IMR-90 (cell line): ENCODE measurements around the gene SLC35F1. TPM values are rescaled to one million over a fixed set of nuclear protein-coding genes. Genes with fewer than 3 reads are reported as not detected.

Source experiments
- ATAC-seq: fragments of 200-7000 bp; cut with Tn5 transposase; 2 replicates; pipeline ENCODE4 v1.9.1; 2020; ENCODE audit warnings: low read depth, mild to moderate bottlenecking, moderate library complexity
- BruUV-seq: library from RNA; stranded (reverse); fragments of 400-500 nt; replicated peaks from 2 replicates; lab custom pipeline; 2021; lab: Mats Ljungman, UMichigan
- CTCF ChIA-PET: fragments of 300-600 bp; formaldehyde crosslinking; extraction: SDS; loops from one replicate; lab custom pipeline; 2021; ENCODE audit warnings: antibody characterized with exemption; lab: Yijun Ruan, JAX
- POLR2A ChIA-PET: fragments of 300-600 bp; sonication (Branson Sonifier 250); formaldehyde crosslinking; loops from one replicate; lab custom pipeline; 2022; ENCODE audit warnings: antibody characterized with exemption; ENCODE audit not compliant: unreplicated experiment; lab: Charles Lee
- DNase-seq: peaks from one replicate; pipeline ENCODE4 v3.0.0; 2013
- H2AFZ ChIP-seq: replicated peaks from 2 replicates; pipeline ENCODE3; 2013; ENCODE audit warnings: low read length, mild to moderate bottlenecking; ENCODE audit not compliant: poor library complexity
- H2AK5ac ChIP-seq: 2 replicates; pipeline ENCODE4 v1.6.1; 2013; ENCODE audit warnings: low read depth, low read length, inconsistent platforms
- H2AK9ac ChIP-seq: replicated peaks from 2 replicates; pipeline ENCODE3; 2013; ENCODE audit warnings: mild to moderate bottlenecking, low read depth, low read length, moderate library complexity; ENCODE audit not compliant: poor library complexity
- H2BK120ac ChIP-seq: 2 replicates; pipeline ENCODE4 v1.6.1; 2013; ENCODE audit warnings: low read depth, low read length, inconsistent platforms
- H2BK15ac ChIP-seq: 3 replicates; pipeline ENCODE4 v1.6.1; 2013; ENCODE audit warnings: low read depth, low read length, inconsistent platforms
- H2BK20ac ChIP-seq: 2 replicates; pipeline ENCODE4 v1.6.1; 2013; ENCODE audit warnings: low read depth, mild to moderate bottlenecking, inconsistent platforms, low read length, moderate library complexity
- H2BK5ac ChIP-seq: 2 replicates; pipeline ENCODE4 v1.6.1; 2013; ENCODE audit warnings: mild to moderate bottlenecking, low read depth, low read length, inconsistent platforms; ENCODE audit not compliant: poor library complexity, severe bottlenecking
- H3K14ac ChIP-seq: replicated peaks from 2 replicates; pipeline ENCODE4 v1.6.1; 2013; ENCODE audit warnings: low read depth, low read length, inconsistent platforms
- H3K18ac ChIP-seq: 2 replicates; pipeline ENCODE4 v1.6.1; 2013; ENCODE audit warnings: low read depth, low read length, control low read depth
- H3K23ac ChIP-seq: 2 replicates; pipeline ENCODE4 v1.6.1; 2013; ENCODE audit warnings: low read depth, low read length, inconsistent platforms
- H3K27ac ChIP-seq: 2 replicates; pipeline ENCODE4 v1.5.1; 2013; ENCODE audit warnings: mild to moderate bottlenecking, control low read depth, low read length; ENCODE audit not compliant: insufficient read depth
- H3K27me3 ChIP-seq: 2 replicates; pipeline ENCODE4 v1.6.1; 2013; ENCODE audit warnings: low read length; ENCODE audit not compliant: control insufficient read depth, insufficient read depth
- H3K36me3 ChIP-seq: 2 replicates; pipeline ENCODE4 v1.6.1; 2013; ENCODE audit warnings: low read length, mixed read lengths; ENCODE audit not compliant: control insufficient read depth, insufficient read depth
- H3K4ac ChIP-seq: 2 replicates; pipeline ENCODE4 v1.6.1; 2013; ENCODE audit warnings: low read depth, low read length, inconsistent platforms
- H3K4me1 ChIP-seq: 2 replicates; pipeline ENCODE4 v1.6.1; 2013; ENCODE audit warnings: low read length, mixed read lengths; ENCODE audit not compliant: control insufficient read depth, insufficient read depth
- H3K4me2 ChIP-seq: 2 replicates; pipeline ENCODE4 v1.6.1; 2013; ENCODE audit warnings: low read depth, mild to moderate bottlenecking, control low read depth, low read length, moderate library complexity
- H3K4me3 ChIP-seq: 2 replicates; pipeline ENCODE4 v1.5.1; 2013; ENCODE audit warnings: low read depth, mild to moderate bottlenecking, control low read depth, low read length, moderate library complexity; ENCODE audit not compliant: insufficient read depth
- H3K56ac ChIP-seq: 2 replicates; pipeline ENCODE4 v1.6.1; 2013; ENCODE audit warnings: low read length, inconsistent platforms; ENCODE audit not compliant: insufficient read depth; ENCODE audit errors: extremely low read depth
- H3K79me1 ChIP-seq, 2 experiments: 2 replicates each; pipeline ENCODE4 v1.6.1; 2013; ENCODE audit warnings: low read length in 2 of 2, inconsistent platforms in 1 of 2, low read depth in 1 of 2
- H3K9ac ChIP-seq: 2 replicates; pipeline ENCODE4 v1.6.1; 2013; ENCODE audit warnings: low read depth, low read length, control low read depth
- H3K9me1 ChIP-seq: 2 replicates; pipeline ENCODE4 v1.6.1; 2013; ENCODE audit warnings: low read length, inconsistent platforms; ENCODE audit not compliant: insufficient read depth
- H3K9me3 ChIP-seq: 2 replicates; pipeline ENCODE4 v1.6.1; 2013; ENCODE audit warnings: low read length; ENCODE audit not compliant: control insufficient read depth, insufficient read depth
- H4K20me1 ChIP-seq: 2 replicates; pipeline ENCODE4 v1.6.1; 2013; ENCODE audit warnings: low read length, inconsistent platforms; ENCODE audit not compliant: insufficient read depth
- H4K5ac ChIP-seq: 2 replicates; pipeline ENCODE4 v1.6.1; 2013; ENCODE audit warnings: mild to moderate bottlenecking, low read depth, low read length, control low read depth
- H4K8ac ChIP-seq, 2 experiments: 2 replicates each; pipeline ENCODE4 v1.6.1; 2013; ENCODE audit warnings: low read depth in 2 of 2, low read length in 2 of 2, control low read depth in 1 of 2, inconsistent platforms in 1 of 2
- H4K91ac ChIP-seq: 2 replicates; pipeline ENCODE4 v1.6.1; 2013; ENCODE audit warnings: low read depth, low read length, inconsistent platforms; ENCODE audit not compliant: insufficient read depth
- NFE2L2 ChIP-seq: fragments of 150-350 bp; IDR thresholded peaks from 2 replicates; pipeline ENCODE4 v1.6.1; 2016; ENCODE audit warnings: low read depth, mild to moderate bottlenecking, low read length
- POLR2A ChIP-seq: IDR thresholded peaks from 2 replicates; pipeline ENCODE4 v1.6.1; 2012; ENCODE audit warnings: mild to moderate bottlenecking, low read depth, low read length
- RAD21 ChIP-seq: IDR thresholded peaks from 2 replicates; pipeline ENCODE4 v1.6.1; 2012; ENCODE audit warnings: low read length, improper control_type of control experiment
- RFX5 ChIP-seq: IDR thresholded peaks from 2 replicates; pipeline ENCODE4 v1.8.0; 2012; ENCODE audit warnings: low read depth, mild to moderate bottlenecking, low read length, moderate library complexity
- WGBS, 2 experiments: methylation state at CpG; one replicate each; pipeline versions ENCODE4 v1.1.5 to v1.1.7; 2013; ENCODE audit warnings: missing lambda C conversion rate in 2 of 2; ENCODE audit not compliant: insufficient read length in 1 of 2; ENCODE audit errors: extremely low coverage in 2 of 2; 5-methylcytosine and 5-hydroxymethylcytosine counted together
- dilution Hi-C: fragments of 300-500 bp; cut with HindIII; formaldehyde crosslinking; loops from one replicate; pipeline ENCODE4 v1.14.3; 2018; ENCODE audit warnings: low sequenced_read_pairs; ENCODE audit not compliant: unreplicated experiment
- in situ Hi-C: fragments of 300-500 bp; cut with MboI; formaldehyde crosslinking; loops from 3 replicates; pipeline ENCODE4 v1.14.3; 2019; ENCODE audit warnings: low sequenced_read_pairs, inconsistent platforms, mixed read lengths
- intact Hi-C: fragments of 100-400 bp; cut with micrococcal nuclease; formaldehyde crosslinking; loops from 2 replicates; pipeline ENCODE4 v1.10.0; 2022
- polyA plus RNA-seq, 3 experiments: library from polyadenylated mRNA; depleted of rRNA; stranded (reverse); fragments of >200 nt; gene quantifications; 2 replicates each; pipeline ENCODE4 v1.2.3, GENCODE V29; 2012; ENCODE audit warnings: low replicate concordance in 1 of 3
- total RNA-seq: library from RNA; depleted of rRNA; stranded (reverse); fragments of >200 nt; gene quantifications from 2 replicates; pipeline ENCODE4 v1.2.3, GENCODE V29; 2012
- TF ChIP-seq, protein P1 (sequence below): conservative IDR thresholded peaks from 2 replicates; pipeline ENCODE4 v1.5.1; 2012; ENCODE audit warnings: mild to moderate bottlenecking, low read depth, low read length, improper control_type of control experiment
- TF ChIP-seq, protein P2 (sequence below): fragments of 150-350 bp; IDR thresholded peaks from 2 replicates; pipeline ENCODE4 v1.6.1; 2017; ENCODE audit warnings: mild to moderate bottlenecking, antibody characterized with exemption, low read length, low read depth

SLC35F1 gene
- total and polyA plus RNA-seq, 2 of the 4 experiments (the other 2 are of a cell fraction) = not detected

DNA sequence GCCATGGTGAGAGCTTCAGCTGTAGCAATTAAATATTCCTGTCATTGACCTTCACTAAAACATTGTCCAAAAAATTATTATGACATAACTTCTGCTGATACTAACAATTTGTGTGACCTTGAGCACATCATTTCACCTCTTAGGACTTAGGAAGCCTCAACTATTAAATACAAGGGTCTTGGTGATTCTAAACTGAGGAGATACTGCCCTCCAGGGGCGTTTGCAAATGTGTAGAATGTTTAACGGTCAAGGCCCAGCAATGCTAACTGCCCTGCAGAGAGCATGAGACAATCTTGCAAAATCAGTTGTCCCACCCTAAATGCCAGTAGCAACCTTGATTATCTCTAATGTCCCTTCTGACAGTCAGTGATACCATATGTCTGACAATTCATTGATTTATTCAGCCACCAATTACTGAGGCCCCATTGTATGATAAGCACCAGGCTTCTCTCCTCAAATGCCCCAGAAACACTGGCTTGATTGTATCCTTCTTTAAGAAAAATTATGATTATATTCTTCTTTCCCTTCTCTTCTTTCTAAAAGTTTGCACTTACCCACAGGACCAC is 356.9 kb downstream of the SLC35F1 start:
- 0% methylated on average over 1 of the region's 2 CpGs; no CpG with 5 or more reads in 1 of the 2 experiments for WGBS, 2 experiments
- POLR2A ChIA-PET = no interaction called here

More for the DNA sequence above, 356.9 kb downstream of the SLC35F1 start:
- Histone ChIP-seq H3K14ac (no peak overlapping the region), H3K23ac (no peak overlapping the region), H3K79me1 (no peaks in the 10 kb centered on the region), H2BK5ac (no peak overlapping the region), H3K27me3 (peaks cover 2% of the 10 kb centered on the region), H3K4me1 (no peaks in the 10 kb centered on the region), H3K18ac (no peak overlapping the region), H3K4me2 (no peak overlapping the region), H3K9me3 (no peaks in the 10 kb centered on the region), H4K91ac (no peak overlapping the region), H4K20me1 (no peaks in the 10 kb centered on the region), H2AFZ (no peak overlapping the region), H2BK15ac (no peak overlapping the region), H4K5ac (no peak overlapping the region), H3K9ac (no peak overlapping the region), H2BK120ac (no peak overlapping the region), H3K4me3 (no peak overlapping the region), H2BK20ac (no peak overlapping the region), H3K36me3 (no peaks in the 10 kb centered on the region), H2AK5ac (no peak overlapping the region), H3K56ac (no peak overlapping the region), H4K8ac (no peak overlapping the region), H3K9me1 (no peaks in the 10 kb centered on the region), H2AK9ac (no peak overlapping the region), H3K27ac (no peak overlapping the region), H3K4ac (no peak overlapping the region)
- DNase-seq = peak; percentile 1
- ATAC-seq = no peak
- CTCF ChIA-PET = interaction anchor here (1.1 to 1.3 kb wide), 2 partner anchors 8 to 288 kb away, joined by 3 read pairs; no protein-coding TSS in a partner anchor
- dilution Hi-C loops (no loop called here), in situ Hi-C loops (loop anchor here (25.0 kb wide), 1 partner anchor 823 kb away; the partner anchor contains the start of gene FAM184A), intact Hi-C loops (loop anchor here (2.0 to 5.0 kb wide), 2 partner anchors 287 to 917 kb away; no protein-coding TSS in a partner anchor)
- no TSS peak for BruUV-seq
- no peak for TF ChIP-seq POLR2A
- no peak for TF ChIP-seq NFE2L2
- TF ChIP-seq RFX5 = no peak
- peak; percentile 26; the same call in 1 of the 2 replicates for TF ChIP-seq RAD21
- TF ChIP-seq, protein P1, sequence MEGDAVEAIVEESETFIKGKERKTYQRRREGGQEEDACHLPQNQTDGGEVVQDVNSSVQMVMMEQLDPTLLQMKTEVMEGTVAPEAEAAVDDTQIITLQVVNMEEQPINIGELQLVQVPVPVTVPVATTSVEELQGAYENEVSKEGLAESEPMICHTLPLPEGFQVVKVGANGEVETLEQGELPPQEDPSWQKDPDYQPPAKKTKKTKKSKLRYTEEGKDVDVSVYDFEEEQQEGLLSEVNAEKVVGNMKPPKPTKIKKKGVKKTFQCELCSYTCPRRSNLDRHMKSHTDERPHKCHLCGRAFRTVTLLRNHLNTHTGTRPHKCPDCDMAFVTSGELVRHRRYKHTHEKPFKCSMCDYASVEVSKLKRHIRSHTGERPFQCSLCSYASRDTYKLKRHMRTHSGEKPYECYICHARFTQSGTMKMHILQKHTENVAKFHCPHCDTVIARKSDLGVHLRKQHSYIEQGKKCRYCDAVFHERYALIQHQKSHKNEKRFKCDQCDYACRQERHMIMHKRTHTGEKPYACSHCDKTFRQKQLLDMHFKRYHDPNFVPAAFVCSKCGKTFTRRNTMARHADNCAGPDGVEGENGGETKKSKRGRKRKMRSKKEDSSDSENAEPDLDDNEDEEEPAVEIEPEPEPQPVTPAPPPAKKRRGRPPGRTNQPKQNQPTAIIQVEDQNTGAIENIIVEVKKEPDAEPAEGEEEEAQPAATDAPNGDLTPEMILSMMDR = 0 out of 2 replicates have a peak, but pooled peaks have one; percentile 18
- TF ChIP-seq, protein P2, sequence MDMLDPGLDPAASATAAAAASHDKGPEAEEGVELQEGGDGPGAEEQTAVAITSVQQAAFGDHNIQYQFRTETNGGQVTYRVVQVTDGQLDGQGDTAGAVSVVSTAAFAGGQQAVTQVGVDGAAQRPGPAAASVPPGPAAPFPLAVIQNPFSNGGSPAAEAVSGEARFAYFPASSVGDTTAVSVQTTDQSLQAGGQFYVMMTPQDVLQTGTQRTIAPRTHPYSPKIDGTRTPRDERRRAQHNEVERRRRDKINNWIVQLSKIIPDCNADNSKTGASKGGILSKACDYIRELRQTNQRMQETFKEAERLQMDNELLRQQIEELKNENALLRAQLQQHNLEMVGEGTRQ = no peak
